ENCODE data around the gene IL1RAP.

IL1RAP gene

DNA sequence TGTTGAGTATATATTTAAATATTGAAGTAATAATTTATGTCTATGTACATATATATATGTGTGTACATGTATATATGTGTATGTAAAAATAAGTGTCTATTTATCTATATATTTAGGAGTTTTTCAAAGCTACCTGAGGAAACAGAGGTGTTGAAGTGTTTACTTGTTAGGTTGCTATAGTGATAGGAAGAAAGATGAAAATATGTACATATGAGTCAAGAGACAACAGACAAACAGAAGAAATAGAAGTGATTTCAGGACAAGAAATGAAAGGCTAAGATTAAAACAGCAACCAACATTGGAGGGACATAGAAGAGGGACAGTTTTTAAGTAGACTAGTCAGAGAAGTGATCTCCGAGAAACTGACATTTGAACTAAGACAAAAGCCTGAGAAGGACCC, 11.1 kb downstream of the IL1RAP start:
- TF ChIP-seq, protein P1, sequence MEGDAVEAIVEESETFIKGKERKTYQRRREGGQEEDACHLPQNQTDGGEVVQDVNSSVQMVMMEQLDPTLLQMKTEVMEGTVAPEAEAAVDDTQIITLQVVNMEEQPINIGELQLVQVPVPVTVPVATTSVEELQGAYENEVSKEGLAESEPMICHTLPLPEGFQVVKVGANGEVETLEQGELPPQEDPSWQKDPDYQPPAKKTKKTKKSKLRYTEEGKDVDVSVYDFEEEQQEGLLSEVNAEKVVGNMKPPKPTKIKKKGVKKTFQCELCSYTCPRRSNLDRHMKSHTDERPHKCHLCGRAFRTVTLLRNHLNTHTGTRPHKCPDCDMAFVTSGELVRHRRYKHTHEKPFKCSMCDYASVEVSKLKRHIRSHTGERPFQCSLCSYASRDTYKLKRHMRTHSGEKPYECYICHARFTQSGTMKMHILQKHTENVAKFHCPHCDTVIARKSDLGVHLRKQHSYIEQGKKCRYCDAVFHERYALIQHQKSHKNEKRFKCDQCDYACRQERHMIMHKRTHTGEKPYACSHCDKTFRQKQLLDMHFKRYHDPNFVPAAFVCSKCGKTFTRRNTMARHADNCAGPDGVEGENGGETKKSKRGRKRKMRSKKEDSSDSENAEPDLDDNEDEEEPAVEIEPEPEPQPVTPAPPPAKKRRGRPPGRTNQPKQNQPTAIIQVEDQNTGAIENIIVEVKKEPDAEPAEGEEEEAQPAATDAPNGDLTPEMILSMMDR (IDR thresholded peaks at IDR 0.05; ENCODE audit: extremely low read depth, missing control alignments), result no peak
- DNase-seq (ENCODE audit: low spot score), result no peak

DNA sequence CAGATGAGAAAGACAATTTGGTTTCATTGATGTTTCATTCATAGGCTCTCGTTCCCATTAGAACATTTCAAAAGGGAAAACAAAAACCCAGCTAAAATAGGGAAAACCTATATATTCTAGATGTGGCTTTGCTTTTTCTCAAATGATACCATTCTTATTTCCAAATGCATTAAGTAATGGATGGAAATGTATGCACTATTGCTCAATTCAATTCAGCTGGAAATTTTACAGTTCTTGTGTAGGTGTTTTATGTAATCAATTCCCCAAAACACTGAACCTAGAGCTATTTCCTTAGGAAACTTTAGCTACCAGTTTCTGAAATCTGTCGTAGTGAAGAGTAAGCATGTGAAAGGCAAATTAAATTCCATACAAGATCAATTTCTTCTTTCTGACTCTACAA, 11.7 kb downstream of the IL1RAP start:
- TF ChIP-seq, protein P1 (IDR thresholded peaks at IDR 0.05; ENCODE audit: extremely low read depth, missing control alignments), result no peak
- DNase-seq (ENCODE audit: low spot score), result no peak

DNA sequence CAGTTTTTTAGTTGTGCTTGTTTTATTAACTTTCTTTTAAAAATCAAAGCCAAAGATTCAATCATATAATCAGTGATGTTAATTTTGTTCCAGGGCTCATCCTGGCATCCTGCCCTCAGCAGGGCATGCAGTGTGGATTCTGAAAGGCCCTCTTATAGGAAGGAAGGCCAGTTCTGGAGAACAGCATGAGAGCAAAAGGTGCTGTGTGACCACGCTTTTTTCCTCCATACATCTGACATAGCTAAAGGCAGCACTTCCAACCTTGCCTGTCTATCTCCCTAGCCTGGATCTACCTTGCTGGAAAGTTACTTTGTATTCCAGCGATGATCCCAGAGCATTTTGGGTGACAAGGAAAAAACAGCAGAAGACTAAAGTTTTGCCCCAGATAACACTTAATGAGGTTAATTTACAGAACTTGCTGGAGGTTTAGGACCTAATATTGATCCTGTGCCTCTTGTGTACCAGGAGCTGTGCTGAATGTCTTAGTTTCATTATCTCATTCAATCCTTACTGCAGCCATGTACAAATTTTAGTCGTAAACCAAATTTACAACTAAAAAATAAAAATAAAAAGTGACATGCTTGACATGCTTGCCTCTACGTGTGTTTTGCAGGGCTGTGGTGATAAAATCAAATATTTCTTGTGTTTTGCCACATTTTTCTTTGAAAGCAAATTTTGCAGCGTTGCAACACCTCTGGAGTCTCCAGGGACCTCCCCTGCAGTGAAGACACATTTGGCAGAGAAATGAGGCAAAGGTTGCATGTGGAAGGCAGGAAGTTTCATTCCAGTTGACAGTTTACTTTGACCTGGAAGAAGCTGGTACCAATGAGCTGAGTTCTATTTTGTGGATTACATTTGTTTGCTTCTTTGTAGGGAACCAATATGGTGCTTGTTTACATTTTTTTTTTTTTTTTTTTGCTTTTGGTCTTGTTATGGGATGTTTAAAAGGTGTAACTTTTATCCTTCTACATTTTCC, 13.2 kb downstream of the IL1RAP start:
- TF ChIP-seq, protein P1 (IDR thresholded peaks at IDR 0.05; ENCODE audit: extremely low read depth, missing control alignments), result no peak
- no peak for DNase-seq (ENCODE audit: low spot score)

DNA sequence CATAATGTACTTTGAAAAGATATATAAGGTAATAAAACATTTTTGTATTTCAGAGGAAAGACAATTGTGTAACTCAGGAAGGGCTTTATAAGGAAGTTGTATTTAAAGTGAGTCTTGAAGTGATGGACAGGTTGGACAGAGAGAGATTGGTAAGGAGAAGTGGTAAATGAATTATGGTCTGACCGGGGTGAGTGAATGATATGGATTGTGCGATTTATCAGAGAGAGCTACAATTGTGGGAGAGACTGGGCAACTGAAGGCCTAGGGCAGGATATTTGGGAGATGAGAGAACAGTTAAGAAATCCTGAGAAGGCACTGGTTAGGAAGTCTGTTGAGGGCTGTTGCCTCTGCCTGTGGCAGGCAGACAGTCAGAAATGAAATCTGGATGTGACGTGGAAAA, 14.8 kb downstream of the IL1RAP start:
- TF ChIP-seq, protein P1 (IDR thresholded peaks at IDR 0.05; ENCODE audit: extremely low read depth, missing control alignments), result no peak
- DNase-seq (ENCODE audit: low spot score), result no peak

DNA sequence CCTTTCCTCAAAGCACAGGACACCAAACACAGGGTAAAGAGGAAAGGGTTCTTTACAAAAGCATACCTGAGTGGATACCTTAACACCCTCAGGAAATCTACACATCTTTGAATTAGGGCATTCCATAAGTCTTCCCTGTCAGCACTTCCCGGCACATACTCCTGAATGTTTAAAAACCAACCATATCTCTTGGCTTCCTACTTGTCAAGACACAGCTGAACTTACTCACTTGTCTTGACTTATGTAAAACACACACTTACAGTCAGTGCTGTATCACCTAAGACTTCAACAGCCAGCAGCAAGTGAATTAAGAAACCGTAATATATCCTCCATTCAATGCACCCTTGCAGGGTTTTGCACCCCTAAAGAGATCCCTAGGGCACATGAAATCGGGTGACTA, 17.5 kb downstream of the IL1RAP start:
- TF ChIP-seq, protein P1 (IDR thresholded peaks at IDR 0.05; ENCODE audit: extremely low read depth, missing control alignments), result no peak
- no peak for DNase-seq (ENCODE audit: low spot score)

DNA sequence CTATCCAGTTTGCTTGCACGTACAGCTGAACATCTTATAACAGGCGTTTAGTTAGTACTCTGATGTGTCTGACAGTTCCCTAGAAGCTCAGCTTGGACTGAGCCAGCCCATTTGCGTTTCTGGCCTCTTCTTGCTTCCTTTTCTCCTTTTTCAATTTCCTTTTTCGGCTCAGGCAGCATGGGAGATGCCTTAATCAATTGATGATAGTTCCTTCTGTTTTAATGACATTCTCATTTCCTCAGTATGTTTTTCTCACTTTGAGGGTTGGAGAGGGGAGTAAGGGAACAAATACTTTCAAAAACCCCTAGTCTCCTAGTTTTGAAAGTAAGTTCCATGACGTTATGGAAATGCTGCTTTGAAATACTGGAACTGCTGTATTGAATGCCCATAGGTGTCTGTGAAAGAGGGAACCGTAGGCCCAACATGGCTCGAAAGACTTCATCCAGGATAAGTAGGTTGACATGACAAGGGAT, 18.9 kb downstream of the IL1RAP start:
- no peak for DNase-seq (ENCODE audit: low spot score)
- TF ChIP-seq, protein P1 (IDR thresholded peaks at IDR 0.05; ENCODE audit: extremely low read depth, missing control alignments), result no peak

DNA sequence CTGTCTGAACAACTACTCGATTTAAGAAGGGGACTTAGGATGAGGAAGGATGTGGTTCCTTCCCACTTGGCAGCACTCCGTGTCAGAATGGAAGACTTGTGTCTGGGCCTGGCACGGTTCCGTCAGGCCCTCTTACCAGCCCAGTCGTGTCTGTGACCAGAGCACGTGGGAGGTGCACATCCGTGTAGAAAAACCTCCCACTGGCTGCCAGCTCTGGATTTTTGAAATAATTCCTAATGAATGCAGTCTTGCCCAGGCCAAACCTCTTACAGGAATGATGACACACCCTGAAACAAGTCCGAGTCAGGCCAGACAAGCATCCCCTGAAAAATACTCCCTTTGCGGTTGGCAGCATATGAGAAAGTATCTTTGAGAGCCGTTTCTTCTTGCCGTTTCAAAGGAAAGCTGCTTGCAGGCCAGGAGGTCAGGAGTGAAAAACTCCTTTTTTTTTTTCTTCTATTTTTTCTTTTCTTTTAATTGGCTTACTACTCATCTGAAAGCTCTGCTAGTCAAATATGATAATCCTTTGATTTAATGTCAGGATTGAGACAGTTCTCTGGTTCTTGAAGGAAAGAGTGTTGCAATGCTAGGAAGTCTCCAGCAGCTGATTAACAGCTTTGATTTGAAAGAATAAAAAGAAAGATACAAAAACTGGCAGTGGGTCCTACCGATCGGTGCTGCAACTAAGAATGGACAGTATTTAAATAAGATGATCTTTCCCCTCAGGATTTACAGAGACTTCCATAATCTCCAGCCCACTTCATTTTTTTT, 19.8 kb downstream of the IL1RAP start:
- TF ChIP-seq, protein P1 (IDR thresholded peaks at IDR 0.05; ENCODE audit: extremely low read depth, missing control alignments), result no peak
- no peak for DNase-seq (ENCODE audit: low spot score)

Data from GM20000 (cell line).